Measurements from ENCODE around the gene NKAIN1. TPM values are rescaled to one million over a fixed set of nuclear protein-coding genes. Genes with fewer than 3 reads are reported as not detected.

NKAIN1 gene
- total RNA-seq, 2 experiments from 2014 or later, result not detected

GRCh38 chr1:31154000-31154631, 85.6 kb downstream of the NKAIN1 start:
- BruUV-seq (replicated peaks), result TSS peak; percentile 98
- TF ChIP-seq EZH2phosphoT487 (IDR thresholded peaks at IDR 0.05; ENCODE audit: borderline replicate concordance, low read depth, low read length) (no peak), CTCF (conservative IDR thresholded peaks at IDR 0.05; ENCODE audit: low read length) (no peak)
- Histone ChIP-seq H3K9me2 (ENCODE audit: insufficient read depth, low read length) (no peaks in the 10 kb centered on the region), H3K4me3 (ENCODE audit: low read depth, low read length, poor library complexity, severe bottlenecking) (peak overlapping the region; percentile 93), H3K27ac (ENCODE audit: low read depth, low read length, poor library complexity, severe bottlenecking) (peak overlapping the region; percentile 21), H2AFZ (ENCODE audit: low read length) (peak overlapping the region; percentile 89), H4K20me1 (ENCODE audit: insufficient read depth, low read length) (no peaks in the 10 kb centered on the region), H3K9me3 (ENCODE audit: low read length) (no peaks in the 10 kb centered on the region), H3K36me3 (ENCODE audit: insufficient read depth, low read length) (no peaks in the 10 kb centered on the region), H3K4me2 (ENCODE audit: low read length) (peak overlapping the region; percentile 90), H3K4me1 (ENCODE audit: insufficient read depth, low read length, poor library complexity, severe bottlenecking) (peaks cover 23% of the 10 kb centered on the region), H3K79me2 (ENCODE audit: insufficient read depth, low read depth, low read length) (no peaks in the 10 kb centered on the region)
- no peak for DNase-seq (ENCODE audit: low spot score)
- CTCF ChIA-PET (ENCODE audit: unreplicated experiment), result no interaction called here
- intact Hi-C loops (cut with micrococcal nuclease; ENCODE audit: unreplicated experiment), result no loop called here
- POLR2A ChIA-PET, result interaction anchor here (0.6 to 0.7 kb wide), 2 partner anchors 225 to 859 kb away, joined by 3 to 4 read pairs; partner anchors contain the start of gene KHDRBS1

GRCh38 chr1:31153423-31153822, 86.3 kb downstream of the NKAIN1 start:
- H3K9me3 ChIP-seq (ENCODE audit: low read length), result no peaks in the 10 kb centered on the region
- intact Hi-C loops (cut with micrococcal nuclease; ENCODE audit: unreplicated experiment), result no loop called here
- TF ChIP-seq EZH2phosphoT487 (IDR thresholded peaks at IDR 0.05; ENCODE audit: borderline replicate concordance, low read depth, low read length) (no peak), CTCF (conservative IDR thresholded peaks at IDR 0.05; ENCODE audit: low read length) (no peak)

GRCh38 chr1:31152181-31152795, 87.4 kb downstream of the NKAIN1 start:
- intact Hi-C loops (cut with micrococcal nuclease; ENCODE audit: unreplicated experiment), result no loop called here
- Histone ChIP-seq H3K27ac (ENCODE audit: low read depth, low read length, poor library complexity, severe bottlenecking) (no peak overlapping the region), H2AFZ (ENCODE audit: low read length) (peak overlapping the region; percentile 80), H3K4me1 (ENCODE audit: insufficient read depth, low read length, poor library complexity, severe bottlenecking) (peaks cover 23% of the 10 kb centered on the region), H3K4me2 (ENCODE audit: low read length) (peak overlapping the region; percentile 2; the same call in 1 of the 2 replicates), H4K20me1 (ENCODE audit: insufficient read depth, low read length) (no peaks in the 10 kb centered on the region), H3K9me2 (ENCODE audit: insufficient read depth, low read length) (no peaks in the 10 kb centered on the region), H3K36me3 (ENCODE audit: insufficient read depth, low read length) (no peaks in the 10 kb centered on the region), H3K4me3 (ENCODE audit: low read depth, low read length, poor library complexity, severe bottlenecking) (no peak overlapping the region), H3K79me2 (ENCODE audit: insufficient read depth, low read depth, low read length) (no peaks in the 10 kb centered on the region), H3K9me3 (ENCODE audit: low read length) (no peaks in the 10 kb centered on the region)
- TF ChIP-seq EZH2phosphoT487 (IDR thresholded peaks at IDR 0.05; ENCODE audit: borderline replicate concordance, low read depth, low read length) (no peak), CTCF (conservative IDR thresholded peaks at IDR 0.05; ENCODE audit: low read length) (no peak)
- DNase-seq (ENCODE audit: low spot score), result peak; percentile 33
- CTCF ChIA-PET (ENCODE audit: unreplicated experiment), result interaction anchor here (0.6 to 0.9 kb wide), 2 partner anchors 10 to 676 kb away, joined by 3 read pairs; no protein-coding TSS in a partner anchor
- POLR2A ChIA-PET, result interaction anchor here (1.0 to 1.2 kb wide), 2 partner anchors 17 to 87 kb away, joined by 3 read pairs; no protein-coding TSS in a partner anchor
- no TSS peak for BruUV-seq (replicated peaks)

More at GRCh38 chr1:31153423-31153822, 86.3 kb downstream of the NKAIN1 start:
- Histone ChIP-seq H3K4me1 (ENCODE audit: insufficient read depth, low read length, poor library complexity, severe bottlenecking) (peaks cover 23% of the 10 kb centered on the region), H3K27ac (ENCODE audit: low read depth, low read length, poor library complexity, severe bottlenecking) (no peak overlapping the region), H3K9me2 (ENCODE audit: insufficient read depth, low read length) (no peaks in the 10 kb centered on the region), H3K36me3 (ENCODE audit: insufficient read depth, low read length) (no peaks in the 10 kb centered on the region), H3K4me2 (ENCODE audit: low read length) (no peak overlapping the region), H3K4me3 (ENCODE audit: low read depth, low read length, poor library complexity, severe bottlenecking) (no peak overlapping the region), H2AFZ (ENCODE audit: low read length) (no peak overlapping the region), H4K20me1 (ENCODE audit: insufficient read depth, low read length) (no peaks in the 10 kb centered on the region), H3K79me2 (ENCODE audit: insufficient read depth, low read depth, low read length) (no peaks in the 10 kb centered on the region)
- BruUV-seq (replicated peaks), result no TSS peak
- ChIA-PET POLR2A (no interaction called here), CTCF (ENCODE audit: unreplicated experiment) (no interaction called here)
- DNase-seq (ENCODE audit: low spot score), result no peak

All from OCI-LY7 (cell line).